OCI-LY7 (cell line): ENCODE measurements around the gene PAGR1. TPM values are rescaled to one million over a fixed set of nuclear protein-coding genes. Genes with fewer than 3 reads are reported as not detected.

Experiments used
- BruUV-seq: library from RNA; stranded (reverse); fragments of 400-500 nt; replicated peaks from 2 replicates; lab custom pipeline; 2021; lab: Mats Ljungman, UMichigan
- CTCF ChIA-PET: fragments of 300-600 bp; sonication (Branson Sonifier 250); formaldehyde crosslinking; loops from one replicate; lab custom pipeline; 2022; ENCODE audit warnings: antibody characterized with exemption; ENCODE audit not compliant: unreplicated experiment; lab: Charles Lee
- POLR2A ChIA-PET: fragments of 300-600 bp; sonication (Branson Sonifier 250); formaldehyde crosslinking; loops from one replicate; lab custom pipeline; 2022; ENCODE audit warnings: antibody characterized with exemption; lab: Charles Lee
- DNase-seq: peaks from one replicate; pipeline ENCODE4 v3.0.0-alpha.2; 2015; ENCODE audit warnings: low spot score
- H2AFZ ChIP-seq: fragments of 200-600 bp; sonication (generic), shearing (Covaris generic); 2 replicates; pipeline ENCODE4 v1.6.1; 2014; ENCODE audit warnings: mild to moderate bottlenecking, antibody characterized with exemption, low read length, moderate library complexity
- H3K27ac ChIP-seq: fragments of 200-600 bp; sonication (generic); 2 replicates; pipeline ENCODE4 v1.5.1; 2014; ENCODE audit warnings: mixed run types, low read depth, mild to moderate bottlenecking, moderate library complexity, low read length, inconsistent platforms; ENCODE audit not compliant: poor library complexity, severe bottlenecking
- H3K36me3 ChIP-seq: fragments of 200-600 bp; sonication (generic); 2 replicates; pipeline ENCODE4 v1.6.1; 2014; ENCODE audit warnings: mild to moderate bottlenecking, antibody characterized with exemption, low read length, moderate library complexity, mixed read lengths; ENCODE audit not compliant: insufficient read depth
- H3K4me1 ChIP-seq: fragments of 200-600 bp; sonication (generic); 2 replicates; pipeline ENCODE4 v1.5.1; 2014; ENCODE audit warnings: mild to moderate bottlenecking, low read length; ENCODE audit not compliant: insufficient read depth, poor library complexity, severe bottlenecking
- H3K4me2 ChIP-seq: fragments of 200-600 bp; sonication (generic); 2 replicates; pipeline ENCODE4 v1.6.1; 2014; ENCODE audit warnings: mild to moderate bottlenecking, low read length
- H3K4me3 ChIP-seq: fragments of 200-600 bp; sonication (generic); 2 replicates; pipeline ENCODE4 v1.5.1; 2014; ENCODE audit warnings: mild to moderate bottlenecking, low read depth, low read length; ENCODE audit not compliant: poor library complexity, severe bottlenecking
- H3K79me2 ChIP-seq: fragments of 200-600 bp; sonication (generic); 2 replicates; pipeline ENCODE4 v1.6.1; 2016; ENCODE audit warnings: low read depth, mild to moderate bottlenecking, low read length, moderate library complexity, mixed read lengths; ENCODE audit not compliant: insufficient read depth
- H3K9me2 ChIP-seq: fragments of 200-600 bp; sonication (generic); 2 replicates; pipeline ENCODE4 v1.6.1; 2016; ENCODE audit warnings: mild to moderate bottlenecking, low read length, mixed read lengths; ENCODE audit not compliant: insufficient read depth
- H3K9me3 ChIP-seq: fragments of 200-600 bp; sonication (generic); 2 replicates; pipeline ENCODE4 v1.6.1; 2014; ENCODE audit warnings: mild to moderate bottlenecking, mixed run types, low read length, mixed read lengths
- H4K20me1 ChIP-seq: fragments of 200-600 bp; sonication (generic); 2 replicates; pipeline ENCODE4 v1.6.1; 2014; ENCODE audit warnings: mild to moderate bottlenecking, antibody characterized with exemption, low read length, moderate library complexity, mixed read lengths; ENCODE audit not compliant: insufficient read depth
- CTCF ChIP-seq: fragments of 200-600 bp; sonication (generic); conservative IDR thresholded peaks from 2 replicates; pipeline ENCODE4 v1.5.1; 2014; ENCODE audit warnings: mild to moderate bottlenecking, antibody characterized with exemption, low read length, moderate library complexity, mixed read lengths
- EZH2phosphoT487 ChIP-seq: fragments of 200-600 bp; sonication (generic); IDR thresholded peaks from 2 replicates; pipeline ENCODE4 v1.6.1; 2018; ENCODE audit warnings: low read depth, borderline replicate concordance, mild to moderate bottlenecking, mixed run types, antibody characterized with exemption, low read length, moderate library complexity, mixed read lengths
- intact Hi-C: fragments of 100-400 bp; cut with micrococcal nuclease; formaldehyde crosslinking; loops from one replicate; pipeline ENCODE4 v1.10.0; 2022; ENCODE audit not compliant: unreplicated experiment
- total RNA-seq, 2 experiments: library from RNA; depleted of rRNA in 1 of 2; stranded (reverse); fragments of >200 nt in 1 of 2; shearing (Covaris generic) in 1 of 2; gene quantifications; 2 replicates each; pipeline ENCODE4 v1.2.3, GENCODE V29; 2014 to 2022

PAGR1 gene
- total RNA-seq, 2 experiments from 2014 or later: 51.7 to 59.4 TPM

GRCh38 chr16:29824589-29825144 lies 8.7 kb downstream of the PAGR1 start:
- ChIA-PET POLR2A (interaction anchor here (0.7 to 1.1 kb wide), 2 partner anchors 103 to 644 kb away, joined by 3 read pairs; no protein-coding TSS in a partner anchor), CTCF (no interaction called here)
- no peak for DNase-seq
- Histone ChIP-seq H3K4me1 (peaks cover 27% of the 10 kb centered on the region), H3K4me3 (no peak overlapping the region), H4K20me1 (0 out of 2 replicates have a peak, but pooled peaks cover 4% of the 10 kb centered on the region), H3K4me2 (no peak overlapping the region), H3K9me2 (no peaks in the 10 kb centered on the region), H3K36me3 (peaks cover 17% of the 10 kb centered on the region), H3K9me3 (no peaks in the 10 kb centered on the region), H2AFZ (no peak overlapping the region), H3K79me2 (no peaks in the 10 kb centered on the region; the same call in 1 of the 2 replicates), H3K27ac (no peak overlapping the region)
- no TSS peak for BruUV-seq
- TF ChIP-seq EZH2phosphoT487 (no peak), CTCF (no peak)
- intact Hi-C loops: no loop called here

- Histone ChIP-seq H3K4me3 (no peak overlapping the region), H3K79me2 (no peaks in the 10 kb centered on the region; the same call in 1 of the 2 replicates), H2AFZ (no peak overlapping the region), H3K4me2 (no peak overlapping the region), H3K9me3 (no peaks in the 10 kb centered on the region), H4K20me1 (0 out of 2 replicates have a peak, but pooled peaks cover 4% of the 10 kb centered on the region), H3K36me3 (peaks cover 11% of the 10 kb centered on the region; the same call in 1 of the 2 replicates), H3K4me1 (peaks cover 20% of the 10 kb centered on the region), H3K27ac (no peak overlapping the region), H3K9me2 (no peaks in the 10 kb centered on the region)
- no peak for DNase-seq
- CTCF ChIA-PET: no interaction called here
- POLR2A ChIA-PET: interaction anchor here (0.7 to 1.1 kb wide), 2 partner anchors 103 to 643 kb away, joined by 3 read pairs; no protein-coding TSS in a partner anchor
- TF ChIP-seq EZH2phosphoT487: no peak
- no peak for TF ChIP-seq CTCF
- intact Hi-C loops: no loop called here
- no TSS peak for BruUV-seq
Observed at GRCh38 chr16:29825145-29826044, 9.4 kb downstream of the PAGR1 start.
